ENCODE data around the gene C19orf25. TPM values are rescaled to one million over a fixed set of nuclear protein-coding genes. Genes with fewer than 3 reads are reported as not detected.

Gene C19orf25
- total RNA-seq, 1 experiment from 2014 or later: 35.0 TPM

- no peak for TF ChIP-seq EZH2 (IDR thresholded peaks at IDR 0.05; ENCODE audit: borderline replicate concordance, low read depth, low read length, poor library complexity, severe bottlenecking)
- TF ChIP-seq CTCF (conservative IDR thresholded peaks at IDR 0.05; ENCODE audit: low read depth, low read length): no peak
- H3K4me1 ChIP-seq (ENCODE audit: insufficient read depth, low read length, poor library complexity, severe bottlenecking): no peaks in the 10 kb centered on the region
- no peak for DNase-seq (ENCODE audit: low spot score)
- H3K36me3 ChIP-seq (ENCODE audit: insufficient read depth, low read length, poor library complexity, severe bottlenecking): no peaks in the 10 kb centered on the region
- H3K27ac ChIP-seq (ENCODE audit: low read depth, low read length, poor library complexity, severe bottlenecking): no peak overlapping the region
- no peaks in the 10 kb centered on the region for H3K9me3 ChIP-seq (ENCODE audit: low read depth, low read length, poor library complexity, severe bottlenecking)
- intact Hi-C loops (cut with micrococcal nuclease; ENCODE audit: unreplicated experiment): no loop called here
- ChIA-PET CTCF (no interaction called here), POLR2A (ENCODE audit: low non-redundant PET) (interaction anchor here (0.6 kb wide), 1 partner anchor 96 kb away, joined by 7 read pairs; the partner anchor contains the start of gene MBD3)
- no TSS peak for BruUV-seq (replicated peaks)
- H3K27me3 ChIP-seq (replicated peaks; ENCODE audit: insufficient read depth, low read depth, low read length, poor library complexity): no peaks in the 10 kb centered on the region
- H3K4me3 ChIP-seq (ENCODE audit: low read depth, low read length, poor library complexity, severe bottlenecking): no peak overlapping the region
These were observed 17.9 kb upstream of the C19orf25 start for GRCh38 chr19:1496714-1497577.

- Histone ChIP-seq H3K4me3 (ENCODE audit: low read depth, low read length, poor library complexity, severe bottlenecking) (no peak overlapping the region), H3K9me3 (ENCODE audit: low read depth, low read length, poor library complexity, severe bottlenecking) (no peaks in the 10 kb centered on the region), H3K27me3 (replicated peaks; ENCODE audit: insufficient read depth, low read depth, low read length, poor library complexity) (no peaks in the 10 kb centered on the region), H3K4me1 (ENCODE audit: insufficient read depth, low read length, poor library complexity, severe bottlenecking) (peaks cover 6% of the 10 kb centered on the region), H3K27ac (ENCODE audit: low read depth, low read length, poor library complexity, severe bottlenecking) (no peak overlapping the region), H3K36me3 (ENCODE audit: insufficient read depth, low read length, poor library complexity, severe bottlenecking) (no peaks in the 10 kb centered on the region)
- intact Hi-C loops (cut with micrococcal nuclease; ENCODE audit: unreplicated experiment): no loop called here
- CTCF ChIA-PET: interaction anchor here (0.5 kb wide), 1 partner anchor 229 kb away, joined by 3 read pairs; no protein-coding TSS in a partner anchor
- POLR2A ChIA-PET (ENCODE audit: low non-redundant PET): no interaction called here
- DNase-seq (ENCODE audit: low spot score): no peak
- TF ChIP-seq EZH2 (IDR thresholded peaks at IDR 0.05; ENCODE audit: borderline replicate concordance, low read depth, low read length, poor library complexity, severe bottlenecking): no peak
- no peak for TF ChIP-seq CTCF (conservative IDR thresholded peaks at IDR 0.05; ENCODE audit: low read depth, low read length)
- no TSS peak for BruUV-seq (replicated peaks)
These were observed 17.0 kb upstream of the C19orf25 start for GRCh38 chr19:1495799-1496713.

GRCh38 chr19:1495051-1495798 lies 16.2 kb upstream of the C19orf25 start:
- POLR2A ChIA-PET (ENCODE audit: low non-redundant PET): no interaction called here
- no peak for TF ChIP-seq EZH2 (IDR thresholded peaks at IDR 0.05; ENCODE audit: borderline replicate concordance, low read depth, low read length, poor library complexity, severe bottlenecking)
- TF ChIP-seq CTCF (conservative IDR thresholded peaks at IDR 0.05; ENCODE audit: low read depth, low read length): no peak
- intact Hi-C loops (cut with micrococcal nuclease; ENCODE audit: unreplicated experiment): no loop called here
- no TSS peak for BruUV-seq (replicated peaks)
- H3K27ac ChIP-seq (ENCODE audit: low read depth, low read length, poor library complexity, severe bottlenecking): no peak overlapping the region
- H3K4me1 ChIP-seq (ENCODE audit: insufficient read depth, low read length, poor library complexity, severe bottlenecking): peaks cover 6% of the 10 kb centered on the region
- H3K27me3 ChIP-seq (replicated peaks; ENCODE audit: insufficient read depth, low read depth, low read length, poor library complexity): no peaks in the 10 kb centered on the region
- no peaks in the 10 kb centered on the region for H3K9me3 ChIP-seq (ENCODE audit: low read depth, low read length, poor library complexity, severe bottlenecking)
- H3K36me3 ChIP-seq (ENCODE audit: insufficient read depth, low read length, poor library complexity, severe bottlenecking): no peaks in the 10 kb centered on the region
- DNase-seq (ENCODE audit: low spot score): no peak
- H3K4me3 ChIP-seq (ENCODE audit: low read depth, low read length, poor library complexity, severe bottlenecking): no peak overlapping the region
- CTCF ChIA-PET: interaction anchor here (0.5 kb wide), 1 partner anchor 229 kb away, joined by 3 read pairs; no protein-coding TSS in a partner anchor
